NB4 (cell line): ENCODE measurements around the gene GMPS.

Experiments used
- CTCF ChIP-seq: IDR thresholded peaks from one replicate; pipeline ENCODE4 v1.5.1; 2012; ENCODE audit warnings: low read depth, low read length
- POLR2A ChIP-seq: IDR thresholded peaks from 2 replicates; pipeline ENCODE4 v1.6.1; 2011; ENCODE audit warnings: mild to moderate bottlenecking; ENCODE audit not compliant: insufficient read length; ENCODE audit errors: extremely low read depth

GRCh38 chr3:155895379-155895900 lies 25.0 kb downstream of the GMPS start:
- TF ChIP-seq POLR2A (no peak), CTCF (no peak)
